Measurements from ENCODE around the gene CRAT. TPM values are rescaled to one million over a fixed set of nuclear protein-coding genes. Genes with fewer than 3 reads are reported as not detected.

The CRAT gene
- total and polyA plus RNA-seq, 2 experiments from 2014 or later = 4.6 to 9.9 TPM

GRCh38 chr9:129143031-129143927, 32.7 kb upstream of the CRAT start (continued):
- TF ChIP-seq, protein P1, sequence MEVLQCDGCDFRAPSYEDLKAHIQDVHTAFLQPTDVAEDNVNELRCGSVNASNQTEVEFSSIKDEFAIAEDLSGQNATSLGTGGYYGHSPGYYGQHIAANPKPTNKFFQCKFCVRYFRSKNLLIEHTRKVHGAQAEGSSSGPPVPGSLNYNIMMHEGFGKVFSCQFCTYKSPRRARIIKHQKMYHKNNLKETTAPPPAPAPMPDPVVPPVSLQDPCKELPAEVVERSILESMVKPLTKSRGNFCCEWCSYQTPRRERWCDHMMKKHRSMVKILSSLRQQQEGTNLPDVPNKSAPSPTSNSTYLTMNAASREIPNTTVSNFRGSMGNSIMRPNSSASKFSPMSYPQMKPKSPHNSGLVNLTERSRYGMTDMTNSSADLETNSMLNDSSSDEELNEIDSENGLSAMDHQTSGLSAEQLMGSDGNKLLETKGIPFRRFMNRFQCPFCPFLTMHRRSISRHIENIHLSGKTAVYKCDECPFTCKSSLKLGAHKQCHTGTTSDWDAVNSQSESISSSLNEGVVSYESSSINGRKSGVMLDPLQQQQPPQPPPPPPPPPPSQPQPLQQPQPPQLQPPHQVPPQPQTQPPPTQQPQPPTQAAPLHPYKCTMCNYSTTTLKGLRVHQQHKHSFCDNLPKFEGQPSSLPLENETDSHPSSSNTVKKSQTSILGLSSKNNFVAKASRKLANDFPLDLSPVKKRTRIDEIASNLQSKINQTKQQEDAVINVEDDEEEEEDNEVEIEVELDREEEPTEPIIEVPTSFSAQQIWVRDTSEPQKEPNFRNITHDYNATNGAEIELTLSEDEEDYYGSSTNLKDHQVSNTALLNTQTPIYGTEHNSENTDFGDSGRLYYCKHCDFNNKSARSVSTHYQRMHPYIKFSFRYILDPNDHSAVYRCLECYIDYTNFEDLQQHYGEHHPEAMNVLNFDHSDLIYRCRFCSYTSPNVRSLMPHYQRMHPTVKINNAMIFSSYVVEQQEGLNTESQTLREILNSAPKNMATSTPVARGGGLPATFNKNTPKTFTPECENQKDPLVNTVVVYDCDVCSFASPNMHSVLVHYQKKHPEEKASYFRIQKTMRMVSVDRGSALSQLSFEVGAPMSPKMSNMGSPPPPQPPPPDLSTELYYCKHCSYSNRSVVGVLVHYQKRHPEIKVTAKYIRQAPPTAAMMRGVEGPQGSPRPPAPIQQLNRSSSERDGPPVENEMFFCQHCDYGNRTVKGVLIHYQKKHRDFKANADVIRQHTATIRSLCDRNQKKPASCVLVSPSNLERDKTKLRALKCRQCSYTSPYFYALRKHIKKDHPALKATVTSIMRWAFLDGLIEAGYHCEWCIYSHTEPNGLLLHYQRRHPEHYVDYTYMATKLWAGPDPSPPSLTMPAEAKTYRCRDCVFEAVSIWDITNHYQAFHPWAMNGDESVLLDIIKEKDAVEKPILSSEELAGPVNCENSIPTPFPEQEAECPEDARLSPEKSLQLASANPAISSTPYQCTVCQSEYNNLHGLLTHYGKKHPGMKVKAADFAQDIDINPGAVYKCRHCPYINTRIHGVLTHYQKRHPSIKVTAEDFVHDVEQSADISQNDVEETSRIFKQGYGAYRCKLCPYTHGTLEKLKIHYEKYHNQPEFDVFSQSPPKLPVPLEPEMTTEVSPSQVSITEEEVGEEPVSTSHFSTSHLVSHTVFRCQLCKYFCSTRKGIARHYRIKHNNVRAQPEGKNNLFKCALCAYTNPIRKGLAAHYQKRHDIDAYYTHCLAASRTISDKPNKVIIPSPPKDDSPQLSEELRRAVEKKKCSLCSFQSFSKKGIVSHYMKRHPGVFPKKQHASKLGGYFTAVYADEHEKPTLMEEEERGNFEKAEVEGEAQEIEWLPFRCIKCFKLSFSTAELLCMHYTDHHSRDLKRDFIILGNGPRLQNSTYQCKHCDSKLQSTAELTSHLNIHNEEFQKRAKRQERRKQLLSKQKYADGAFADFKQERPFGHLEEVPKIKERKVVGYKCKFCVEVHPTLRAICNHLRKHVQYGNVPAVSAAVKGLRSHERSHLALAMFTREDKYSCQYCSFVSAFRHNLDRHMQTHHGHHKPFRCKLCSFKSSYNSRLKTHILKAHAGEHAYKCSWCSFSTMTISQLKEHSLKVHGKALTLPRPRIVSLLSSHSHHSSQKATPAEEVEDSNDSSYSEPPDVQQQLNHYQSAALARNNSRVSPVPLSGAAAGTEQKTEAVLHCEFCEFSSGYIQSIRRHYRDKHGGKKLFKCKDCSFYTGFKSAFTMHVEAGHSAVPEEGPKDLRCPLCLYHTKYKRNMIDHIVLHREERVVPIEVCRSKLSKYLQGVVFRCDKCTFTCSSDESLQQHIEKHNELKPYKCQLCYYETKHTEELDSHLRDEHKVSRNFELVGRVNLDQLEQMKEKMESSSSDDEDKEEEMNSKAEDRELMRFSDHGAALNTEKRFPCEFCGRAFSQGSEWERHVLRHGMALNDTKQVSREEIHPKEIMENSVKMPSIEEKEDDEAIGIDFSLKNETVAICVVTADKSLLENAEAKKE (CRISPR knock-in tag; IDR thresholded peaks at IDR 0.05) = no peak

GRCh38 chr9:129142138-129142935, 31.7 kb upstream of the CRAT start:
- Mint-ChIP-seq H3K27me3 (ENCODE audit: insufficient read depth, low read depth, poor library complexity) (peaks cover 45% of the 10 kb centered on the region), H3K4me1 (peaks cover 81% of the 10 kb centered on the region), H3K9me3 (no peaks in the 10 kb centered on the region), H3K4me3 (peak overlapping the region; percentile 73), H3K36me3 (ENCODE audit: low read depth) (peaks cover 40% of the 10 kb centered on the region), H3K27ac (peak overlapping the region; percentile 89)
- Histone ChIP-seq H3K4me2 (peak overlapping the region; percentile 72), H3K79me2 (replicated peaks; ENCODE audit: insufficient read depth) (peaks cover 8% of the 10 kb centered on the region), H3K27me3 (ENCODE audit: insufficient read depth) (no peaks in the 10 kb centered on the region), H4K20me1 (replicated peaks; ENCODE audit: insufficient read depth) (peaks cover 9% of the 10 kb centered on the region), H3K36me3 (ENCODE audit: insufficient read depth) (peaks cover 6% of the 10 kb centered on the region), H2AFZ (no peak overlapping the region), H3K9me2 (ENCODE audit: insufficient read depth) (no peaks in the 10 kb centered on the region), H3F3A (replicated peaks; ENCODE audit: low read depth) (peaks cover 6% of the 10 kb centered on the region), H3K4me3 (peak overlapping the region; percentile 36; the same call in 1 of the 2 replicates), H3K4me1 (ENCODE audit: insufficient read depth) (peaks cover 59% of the 10 kb centered on the region), H3K27ac (ENCODE audit: low read depth) (peak overlapping the region; percentile 83)
- DNase-seq (ENCODE audit: low spot score) (no peak), ATAC-seq (no peak)
- TF ChIP-seq ZNF331 (CRISPR knock-in tag; IDR thresholded peaks at IDR 0.05; ENCODE audit: low read depth) (no peak), NANOG (IDR thresholded peaks at IDR 0.05; ENCODE audit: borderline replicate concordance) (no peak), POLR2AphosphoS5 (IDR thresholded peaks at IDR 0.05; ENCODE audit: low read depth) (no peak), EZH2 (IDR thresholded peaks at IDR 0.05; ENCODE audit: low read depth, unreplicated experiment) (no peak), CREB1 (CRISPR knock-in tag; IDR thresholded peaks at IDR 0.05; ENCODE audit: low read depth) (no peak), ZNF114 (CRISPR knock-in tag; IDR thresholded peaks at IDR 0.05) (no peak)
- TF ChIP-seq, protein P1 (CRISPR knock-in tag; IDR thresholded peaks at IDR 0.05) = no peak

All from GM23338 (cell line).